Renal cortex interstitium (tissue), 3 donors: Measurements from ENCODE around the gene DNAAF2. TPM values are rescaled to one million over a fixed set of nuclear protein-coding genes. Genes with fewer than 3 reads are reported as not detected.

ENCODE experiments used
- polyA plus RNA-seq, 3 donors: library from polyadenylated mRNA; unstranded; fragments of 120-200 nt; gene quantifications; one replicate each; pipeline ENCODE4 v1.2.1, GENCODE V29; 2013; ENCODE audit not compliant: insufficient read length in 3 of 3

DNAAF2 gene
- polyA plus RNA-seq, 3 donors = 15.8 to 18.7 (median 16.5) TPM

Other genes starting within 250 kb of the DNAAF2 start
- 1,000 to 10,000 TPM; 1,430 to 1,747 (median 1,622) TPM for gene RPS29, start 48.9 kb downstream of the DNAAF2 start, polyA plus RNA-seq
- gene LRR1, start 36.3 kb downstream of the DNAAF2 start, polyA plus RNA-seq = 10 to 100 TPM; 10.4 to 15.6 (median 13.8) TPM
- 100 to 1,000 TPM; 210 to 239 (median 220) TPM for gene RPL36AL, start 14.6 kb downstream of the DNAAF2 start, polyA plus RNA-seq
- gene MGAT2, start 14.4 kb downstream of the DNAAF2 start, polyA plus RNA-seq = 10 to 100 TPM in 2 of 3 donors, 1 to 10 TPM in 1; 7.3 to 24.6 (median 16.6) TPM
- gene POLE2, start 53.0 kb upstream of the DNAAF2 start, polyA plus RNA-seq = 10 to 100 TPM; 16.7 to 22.0 (median 20.2) TPM
- gene KLHDC1, start 57.9 kb upstream of the DNAAF2 start, polyA plus RNA-seq = 1 to 10 TPM; 4.0 to 7.5 (median 5.3) TPM
- gene KLHDC2, start 132.9 kb upstream of the DNAAF2 start, polyA plus RNA-seq = 100 to 1,000 TPM; 133 to 182 (median 176) TPM
- gene NEMF, start 217.5 kb upstream of the DNAAF2 start, polyA plus RNA-seq = 10 to 100 TPM; 77.1 to 91.4 (median 83.2) TPM